Trophoblast cell (in vitro differentiated cells and primary cell): ENCODE measurements around the gene ZBTB7C.
A peak's percentile ranks its signal among the peaks of the same experiment; 100 is the strongest.

Experiments used
- DNase-seq, 2 donors: peaks; one replicate each; pipeline ENCODE4 v3.0.0-alpha.2; 2016
- H2AFZ ChIP-seq: 2 replicates; pipeline ENCODE4 v1.6.1; 2013; ENCODE audit warnings: low read length, moderate library complexity, mild to moderate bottlenecking; ENCODE audit not compliant: insufficient read depth, poor library complexity
- H2AK5ac ChIP-seq: 2 replicates; pipeline ENCODE4 v1.6.1; 2013; ENCODE audit warnings: mild to moderate bottlenecking, low read length
- H2BK120ac ChIP-seq: 2 replicates; pipeline ENCODE4 v1.6.1; 2013; ENCODE audit warnings: low read length, mild to moderate bottlenecking, moderate library complexity; ENCODE audit not compliant: insufficient read depth, poor library complexity
- H2BK12ac ChIP-seq: 2 replicates; pipeline ENCODE4 v1.6.1; 2013; ENCODE audit warnings: mild to moderate bottlenecking, low read length, moderate library complexity
- H2BK5ac ChIP-seq: 2 replicates; pipeline ENCODE4 v1.6.1; 2013; ENCODE audit warnings: low read length, low read depth, moderate library complexity, mild to moderate bottlenecking; ENCODE audit not compliant: poor library complexity
- H3K14ac ChIP-seq: 2 replicates; pipeline ENCODE4 v1.6.1; 2013; ENCODE audit warnings: mild to moderate bottlenecking, low read length
- H3K18ac ChIP-seq: 2 replicates; pipeline ENCODE4 v1.6.1; 2013; ENCODE audit warnings: mild to moderate bottlenecking, low read length
- H3K23ac ChIP-seq: 2 replicates; pipeline ENCODE4 v1.6.1; 2013; ENCODE audit warnings: low read length
- H3K27ac ChIP-seq: 2 replicates; pipeline ENCODE4 v1.5.1; 2013; ENCODE audit warnings: low read depth, mild to moderate bottlenecking, inconsistent platforms, low read length, moderate library complexity
- H3K27me3 ChIP-seq: 2 replicates; pipeline ENCODE4 v1.6.1; 2013; ENCODE audit warnings: inconsistent platforms, mild to moderate bottlenecking, low read length, moderate library complexity; ENCODE audit not compliant: insufficient read depth
- H3K36me3 ChIP-seq, 2 experiments: 1 replicate in 1 of 2; 2 replicates in 1 of 2; pipeline ENCODE4 v1.6.1; 2013; ENCODE audit warnings: low read length in 2 of 2, mild to moderate bottlenecking in 2 of 2, moderate library complexity in 1 of 2; ENCODE audit not compliant: insufficient read depth in 2 of 2, control insufficient read depth in 1 of 2
- H3K4ac ChIP-seq: 2 replicates; pipeline ENCODE4 v1.6.1; 2013; ENCODE audit warnings: low read depth, mild to moderate bottlenecking, low read length, moderate library complexity
- H3K4me1 ChIP-seq, 2 experiments: 1 replicate in 1 of 2; 2 replicates in 1 of 2; pipeline ENCODE4 v1.6.1; 2013; ENCODE audit warnings: low read length in 2 of 2, mild to moderate bottlenecking in 2 of 2, moderate library complexity in 1 of 2; ENCODE audit not compliant: insufficient read depth in 2 of 2, control insufficient read depth in 1 of 2
- H3K4me2 ChIP-seq: 2 replicates; pipeline ENCODE4 v1.6.1; 2013; ENCODE audit warnings: inconsistent platforms, mild to moderate bottlenecking, low read length, moderate library complexity
- H3K4me3 ChIP-seq: 2 replicates; pipeline ENCODE4 v1.5.1; 2013; ENCODE audit warnings: mild to moderate bottlenecking, low read depth, low read length, inconsistent platforms
- H3K79me1 ChIP-seq: one replicate; pipeline ENCODE4 v1.6.1; 2013; ENCODE audit warnings: low read length
- H3K79me2 ChIP-seq: 2 replicates; pipeline ENCODE4 v1.6.1; 2013; ENCODE audit warnings: low read length, mild to moderate bottlenecking; ENCODE audit not compliant: control insufficient read depth, insufficient read depth, poor library complexity
- H3K9ac ChIP-seq: 2 replicates; pipeline ENCODE4 v1.6.1; 2013; ENCODE audit warnings: mild to moderate bottlenecking, low read length
- H3K9me3 ChIP-seq: 2 replicates; pipeline ENCODE4 v1.6.1; 2013; ENCODE audit warnings: low read depth, mild to moderate bottlenecking, control low read depth, inconsistent platforms, low read length; ENCODE audit not compliant: insufficient read depth
- H4K12ac ChIP-seq: 2 replicates; pipeline ENCODE4 v1.6.1; 2013; ENCODE audit warnings: low read depth, mild to moderate bottlenecking, low read length, moderate library complexity
- H4K8ac ChIP-seq: 2 replicates; pipeline ENCODE4 v1.6.1; 2013; ENCODE audit warnings: low read depth, mild to moderate bottlenecking, low read length, moderate library complexity
- H4K91ac ChIP-seq: one replicate; pipeline ENCODE4 v1.6.1; 2013; ENCODE audit warnings: low read depth, mild to moderate bottlenecking, low read length, moderate library complexity
- WGBS: extraction: QIAGEN DNeasy Blood & Tissue Kit; methylation state at CpG from one replicate; pipeline ENCODE4 v1.1.7; 2013; ENCODE audit warnings: missing lambda C conversion rate; ENCODE audit not compliant: insufficient read length, insufficient coverage; ENCODE audit errors: extremely low coverage; 5-methylcytosine and 5-hydroxymethylcytosine counted together

ZBTB7C gene

DNA sequence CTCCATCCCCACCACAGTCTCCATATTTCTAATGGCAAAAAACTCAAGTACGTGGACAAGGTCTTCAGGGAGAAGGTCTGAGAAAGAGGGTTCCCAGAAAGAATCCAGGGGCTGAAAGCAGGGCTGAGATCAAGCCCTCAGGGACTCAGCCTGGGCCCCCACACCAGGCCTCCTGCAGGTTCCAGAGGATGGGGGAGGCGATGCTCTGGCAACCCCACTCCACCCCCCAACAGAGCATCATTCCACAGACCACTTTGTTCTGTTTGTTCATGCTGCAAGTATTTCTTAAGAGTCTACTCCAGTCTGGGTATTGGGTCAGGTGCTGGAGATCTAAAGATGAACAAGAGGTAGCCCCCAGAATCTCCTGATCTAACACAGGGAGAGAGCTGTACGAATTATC is 32.2 kb downstream of the ZBTB7C start:
- no peaks in the 10 kb centered on the region for H3K36me3 ChIP-seq
- H4K8ac ChIP-seq = no peak overlapping the region
- no peak overlapping the region for H3K18ac ChIP-seq
- H3K27me3 ChIP-seq = no peaks in the 10 kb centered on the region
- no peak overlapping the region for H3K27ac ChIP-seq
- no peak overlapping the region for H3K23ac ChIP-seq
- H2BK12ac ChIP-seq = no peak overlapping the region
- H3K4me3 ChIP-seq = no peak overlapping the region
- no peak overlapping the region for H4K12ac ChIP-seq
- no peak overlapping the region for H3K4ac ChIP-seq
- no peak for DNase-seq
- H3K4me1 ChIP-seq = peaks cover 14 to 15% of the 10 kb centered on the region in 2 experiments
- peak overlapping the region; percentile 18 for H2BK120ac ChIP-seq
- H3K9ac ChIP-seq = no peak overlapping the region
- H4K91ac ChIP-seq = no peak overlapping the region
- peaks cover 2% of the 10 kb centered on the region for H3K9me3 ChIP-seq
- H3K79me1 ChIP-seq = peaks cover 7% of the 10 kb centered on the region
- H3K79me2 ChIP-seq = no peaks in the 10 kb centered on the region
- no peak overlapping the region for H2AFZ ChIP-seq
- no peak overlapping the region for H2AK5ac ChIP-seq
- H2BK5ac ChIP-seq = no peak overlapping the region
- WGBS = no CpG with 5 or more reads among the region's 3 CpGs
- no peak overlapping the region for H3K14ac ChIP-seq
- no peak overlapping the region for H3K4me2 ChIP-seq

DNA sequence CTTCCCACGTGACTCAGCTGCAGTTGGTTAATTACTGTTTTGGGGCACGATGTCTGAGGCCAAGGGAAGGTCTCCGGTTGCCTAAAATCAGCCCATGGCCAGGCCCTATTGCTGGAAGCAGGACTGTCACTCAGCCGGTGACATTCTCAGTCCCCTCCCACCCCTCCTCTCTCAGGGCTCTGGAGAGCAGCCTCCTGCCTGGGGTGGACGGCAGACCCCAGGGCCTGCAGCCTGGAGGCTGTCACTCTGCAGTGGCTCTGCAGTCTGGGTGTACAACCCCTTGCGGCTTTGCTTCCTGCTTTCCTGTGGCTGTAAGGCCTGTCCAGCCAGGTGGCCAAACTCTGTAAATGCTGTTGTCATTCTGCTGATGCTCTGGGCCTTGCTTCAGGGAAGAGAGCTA is 32.8 kb downstream of the ZBTB7C start:
- Histone ChIP-seq H2AFZ (no peak overlapping the region), H2BK120ac (no peak overlapping the region), H4K91ac (no peak overlapping the region), H2BK5ac (no peak overlapping the region), H3K9me3 (peaks cover 2% of the 10 kb centered on the region), H3K14ac (no peak overlapping the region), H3K79me1 (peaks cover 7% of the 10 kb centered on the region), H3K36me3 (no peaks in the 10 kb centered on the region), H3K4me2 (peak overlapping the region; percentile 2), H2AK5ac (no peak overlapping the region), H3K4me3 (no peak overlapping the region), H3K9ac (no peak overlapping the region), H2BK12ac (no peak overlapping the region), H3K23ac (no peak overlapping the region), H4K8ac (no peak overlapping the region), H3K27me3 (no peaks in the 10 kb centered on the region), H3K79me2 (no peaks in the 10 kb centered on the region), H3K18ac (no peak overlapping the region), H3K4me1 (peaks cover 14 to 15% of the 10 kb centered on the region in 2 experiments), H3K4ac (no peak overlapping the region), H3K27ac (no peak overlapping the region), H4K12ac (no peak overlapping the region)
- no peak for DNase-seq
- no CpG with 5 or more reads among the region's 6 CpGs for WGBS

DNA sequence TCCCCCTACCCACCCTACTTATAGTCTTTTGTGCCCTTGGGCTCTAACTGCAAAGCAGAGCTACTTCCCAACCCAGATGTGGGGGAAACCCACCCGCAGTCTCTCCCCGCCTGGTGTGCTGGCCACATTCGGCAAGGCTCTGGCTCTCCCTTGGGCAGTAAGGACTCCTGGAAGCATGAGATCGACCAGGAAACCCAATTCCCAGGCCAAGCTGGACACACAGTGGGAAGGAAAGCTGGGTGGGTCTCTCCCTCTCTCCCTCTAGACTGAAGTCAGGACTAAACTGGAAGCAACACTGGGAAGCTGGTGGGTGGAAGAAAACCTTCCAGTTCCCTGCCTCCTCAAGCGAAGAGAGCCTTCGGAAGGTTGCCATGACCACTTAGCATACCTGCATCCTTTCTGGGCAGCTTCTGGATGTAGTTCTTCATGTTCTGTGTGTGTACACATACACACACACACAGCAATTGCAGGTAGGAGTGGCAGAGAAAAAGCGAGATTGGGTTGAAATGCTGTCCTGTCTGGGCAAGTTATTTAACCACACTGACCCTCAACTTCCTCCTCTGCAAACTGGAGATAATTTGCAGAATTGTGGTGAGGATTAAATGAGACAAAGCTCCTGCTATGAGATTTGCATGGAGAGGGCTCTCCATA is 33.9 kb downstream of the ZBTB7C start:
- WGBS = no CpG with 5 or more reads among the region's 7 CpGs

DNA sequence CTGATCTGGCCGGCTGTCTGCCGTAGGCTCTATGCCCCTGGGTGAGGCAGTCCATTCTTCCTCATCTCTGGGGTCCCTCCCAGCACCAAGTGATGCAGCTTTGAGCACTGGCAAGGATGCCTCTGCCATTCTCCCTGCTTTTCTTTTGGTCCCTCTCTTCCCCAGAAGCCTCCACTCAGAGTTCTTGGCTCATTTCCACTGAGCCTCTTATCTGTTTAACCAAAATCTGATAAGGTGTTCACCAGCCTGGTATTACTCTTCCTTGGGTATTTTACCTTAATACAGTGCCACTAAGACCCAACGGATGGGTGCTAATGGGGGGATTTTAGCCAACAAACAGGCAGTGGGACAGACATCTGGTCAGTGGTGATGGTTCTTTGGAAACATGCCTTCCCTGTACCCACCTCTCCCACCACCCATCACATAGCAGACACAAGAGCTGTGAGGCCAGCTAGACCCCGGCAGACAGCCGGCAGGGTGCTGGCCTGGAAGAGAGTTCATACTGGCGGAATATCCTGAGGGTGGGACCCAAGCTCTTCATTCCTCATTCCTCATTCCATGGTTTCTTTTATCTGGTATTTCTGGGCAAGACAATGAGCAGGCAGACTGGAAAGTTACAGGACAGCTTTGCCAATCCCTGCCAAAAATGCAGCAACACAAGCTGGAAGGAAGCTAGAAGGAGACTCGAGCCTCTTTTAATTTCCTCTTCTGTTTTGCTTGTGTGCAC is 34.6 kb downstream of the ZBTB7C start:
- DNase-seq = peak; percentile 12 to 59
- Histone ChIP-seq H2BK120ac (no peak overlapping the region), H3K14ac (no peak overlapping the region), H3K9me3 (peaks cover 2% of the 10 kb centered on the region), H4K91ac (no peak overlapping the region), H2AK5ac (no peak overlapping the region), H2BK12ac (no peak overlapping the region), H2AFZ (no peak overlapping the region), H3K36me3 (no peaks in the 10 kb centered on the region), H3K4me3 (no peak overlapping the region), H2BK5ac (peak overlapping the region; percentile 22), H3K18ac (no peak overlapping the region), H3K4me2 (no peak overlapping the region), H3K9ac (no peak overlapping the region), H4K12ac (no peak overlapping the region), H3K4ac (no peak overlapping the region), H3K4me1 (peaks cover 14 to 15% of the 10 kb centered on the region in 2 experiments), H3K27ac (no peak overlapping the region), H4K8ac (no peak overlapping the region), H3K79me2 (no peaks in the 10 kb centered on the region), H3K79me1 (peaks cover 7% of the 10 kb centered on the region), H3K23ac (no peak overlapping the region), H3K27me3 (no peaks in the 10 kb centered on the region)
- no CpG with 5 or more reads among the region's 7 CpGs for WGBS

More for the DNA sequence above, 33.9 kb downstream of the ZBTB7C start:
- peak overlapping the region; percentile 66 for H2AK5ac ChIP-seq
- H3K4me1 ChIP-seq = peaks cover 14 to 15% of the 10 kb centered on the region in 2 experiments
- H3K9me3 ChIP-seq = peaks cover 2% of the 10 kb centered on the region
- peak overlapping the region; percentile 29 for H4K91ac ChIP-seq
- peak overlapping the region; percentile 39 for H2BK120ac ChIP-seq
- no peak overlapping the region for H2AFZ ChIP-seq
- peaks cover 7% of the 10 kb centered on the region for H3K79me1 ChIP-seq
- H3K4me2 ChIP-seq = no peak overlapping the region
- DNase-seq = no peak
- H3K4ac ChIP-seq = no peak overlapping the region
- peak overlapping the region; percentile 10 for H3K27ac ChIP-seq
- H3K79me2 ChIP-seq = no peaks in the 10 kb centered on the region
- H3K27me3 ChIP-seq = no peaks in the 10 kb centered on the region
- no peaks in the 10 kb centered on the region for H3K36me3 ChIP-seq
- no peak overlapping the region for H3K23ac ChIP-seq
- H2BK5ac ChIP-seq = peak overlapping the region; percentile 22
- peak overlapping the region; percentile 62 for H4K8ac ChIP-seq
- no peak overlapping the region for H3K4me3 ChIP-seq
- peak overlapping the region; percentile 19 for H2BK12ac ChIP-seq
- peak overlapping the region; percentile 68 for H3K14ac ChIP-seq
- peak overlapping the region; percentile 70 for H3K18ac ChIP-seq
- no peak overlapping the region for H4K12ac ChIP-seq
- peak overlapping the region; percentile 13 for H3K9ac ChIP-seq
